Lower lobe of right lung (tissue), 2 donors: ENCODE results near the gene TFB2M. TPM values are rescaled to one million over a fixed set of nuclear protein-coding genes. Genes with fewer than 3 reads are reported as not detected.

ENCODE experiments used
- ATAC-seq, 2 donors: fragments of 200-7000 bp; cut with Tn5 transposase; one replicate each; pipeline ENCODE4 v1.9.1; 2020 to 2022; ENCODE audit warnings: mild to moderate bottlenecking in 2 of 2, moderate library complexity in 2 of 2
- DNase-seq: peaks from one replicate; pipeline ENCODE4 v3.0.0-alpha.2; 2020
- H3K27ac ChIP-seq: fragments of 200-600 bp; one replicate; pipeline ENCODE4 v1.8.0; 2022
- H3K27me3 ChIP-seq: fragments of 200-600 bp; one replicate; pipeline ENCODE4 v1.8.0; 2022; ENCODE audit warnings: low read depth
- H3K36me3 ChIP-seq: fragments of 200-600 bp; one replicate; pipeline ENCODE4 v1.8.0; 2022; ENCODE audit warnings: mild to moderate bottlenecking
- H3K4me1 ChIP-seq: fragments of 200-600 bp; one replicate; pipeline ENCODE4 v1.8.0; 2022
- H3K4me3 ChIP-seq: fragments of 200-600 bp; one replicate; pipeline ENCODE4 v1.8.0; 2022; ENCODE audit warnings: mild to moderate bottlenecking
- H3K9me3 ChIP-seq: fragments of 200-600 bp; one replicate; pipeline ENCODE4 v1.8.0; 2022
- intact Hi-C: fragments of 100-400 bp; cut with DNase I; formaldehyde crosslinking; loops from one replicate; pipeline ENCODE4 v1.11.0; 2022
- total RNA-seq: library from RNA; stranded (reverse); fragmentation: NEBNext Ultra II Directional; extraction: Animal tissue kit (Norgen Biotek cat#: 25700); gene quantifications from one replicate; pipeline ENCODE4 v1.2.1, GENCODE V29; 2021
- TF ChIP-seq, protein P1 (sequence below): fragments of 200-600 bp; IDR thresholded peaks from one replicate; pipeline ENCODE4 v1.8.0; 2022; ENCODE audit warnings: antibody characterized with exemption, mild to moderate bottlenecking
- donor health status: DM: no; HTN: yes; CAD: no; lungs with severe emphysema.

Gene TFB2M
- total RNA-seq, 1 donor from 2014 or later, result 10.2 TPM

DNA sequence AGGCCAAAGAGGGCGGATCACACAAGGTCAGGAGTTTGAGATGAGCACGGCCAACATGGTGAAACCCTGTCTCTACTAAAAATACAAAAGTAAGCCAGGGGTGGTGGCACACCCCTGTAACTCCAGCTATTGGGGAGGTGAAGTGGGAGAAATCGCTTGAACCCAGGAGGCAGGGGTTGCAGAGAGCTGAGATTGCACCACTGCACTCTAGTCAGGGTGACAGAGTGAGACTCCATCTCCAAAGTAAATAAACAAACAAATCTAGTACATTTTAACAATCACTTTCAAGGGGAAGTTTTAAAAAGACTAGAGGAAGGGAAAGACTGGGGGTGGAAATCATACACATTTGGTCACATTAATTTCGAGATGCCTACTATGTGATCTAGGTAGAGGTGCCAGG is 6.8 kb downstream of the TFB2M start:
- no peak for DNase-seq
- TF ChIP-seq, protein P1, sequence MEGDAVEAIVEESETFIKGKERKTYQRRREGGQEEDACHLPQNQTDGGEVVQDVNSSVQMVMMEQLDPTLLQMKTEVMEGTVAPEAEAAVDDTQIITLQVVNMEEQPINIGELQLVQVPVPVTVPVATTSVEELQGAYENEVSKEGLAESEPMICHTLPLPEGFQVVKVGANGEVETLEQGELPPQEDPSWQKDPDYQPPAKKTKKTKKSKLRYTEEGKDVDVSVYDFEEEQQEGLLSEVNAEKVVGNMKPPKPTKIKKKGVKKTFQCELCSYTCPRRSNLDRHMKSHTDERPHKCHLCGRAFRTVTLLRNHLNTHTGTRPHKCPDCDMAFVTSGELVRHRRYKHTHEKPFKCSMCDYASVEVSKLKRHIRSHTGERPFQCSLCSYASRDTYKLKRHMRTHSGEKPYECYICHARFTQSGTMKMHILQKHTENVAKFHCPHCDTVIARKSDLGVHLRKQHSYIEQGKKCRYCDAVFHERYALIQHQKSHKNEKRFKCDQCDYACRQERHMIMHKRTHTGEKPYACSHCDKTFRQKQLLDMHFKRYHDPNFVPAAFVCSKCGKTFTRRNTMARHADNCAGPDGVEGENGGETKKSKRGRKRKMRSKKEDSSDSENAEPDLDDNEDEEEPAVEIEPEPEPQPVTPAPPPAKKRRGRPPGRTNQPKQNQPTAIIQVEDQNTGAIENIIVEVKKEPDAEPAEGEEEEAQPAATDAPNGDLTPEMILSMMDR, result no peak
- H3K27me3 ChIP-seq, result no peaks in the 10 kb centered on the region
- H3K27ac ChIP-seq, result no peak overlapping the region
- H3K36me3 ChIP-seq, result peaks cover 68% of the 10 kb centered on the region
- intact Hi-C loops, result no loop called here
- H3K4me1 ChIP-seq, result peaks cover 5% of the 10 kb centered on the region
- no peaks in the 10 kb centered on the region for H3K9me3 ChIP-seq
- no peak overlapping the region for H3K4me3 ChIP-seq
- ATAC-seq, result no peak

DNA sequence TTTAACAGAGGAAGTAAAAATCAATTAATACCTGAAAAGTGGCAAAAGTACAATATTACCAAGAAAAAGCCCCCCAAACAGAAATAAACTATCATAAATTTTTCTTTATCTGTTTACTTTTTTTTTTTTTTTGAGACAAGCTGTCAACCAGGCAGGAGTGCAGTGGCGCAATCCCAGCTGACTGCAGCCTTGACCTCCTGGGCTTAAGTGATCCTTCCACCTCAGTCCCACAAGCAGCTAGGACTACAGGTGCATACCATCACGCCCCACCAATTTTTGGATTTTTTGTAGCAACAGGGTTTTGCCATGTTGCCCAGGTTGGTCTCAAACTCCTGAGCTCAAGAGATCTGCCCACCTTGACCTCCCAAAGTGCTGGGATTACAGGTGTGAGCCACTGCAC is 8.0 kb downstream of the TFB2M start:
- intact Hi-C loops, result no loop called here
- H3K27ac ChIP-seq, result no peak overlapping the region
- no peaks in the 10 kb centered on the region for H3K27me3 ChIP-seq
- H3K4me3 ChIP-seq, result no peak overlapping the region
- H3K9me3 ChIP-seq, result no peaks in the 10 kb centered on the region
- H3K36me3 ChIP-seq, result peaks cover 70% of the 10 kb centered on the region
- no peaks in the 10 kb centered on the region for H3K4me1 ChIP-seq
- DNase-seq (no peak), ATAC-seq (no peak)
- TF ChIP-seq, protein P1, result no peak

- Histone ChIP-seq H3K27me3 (no peaks in the 10 kb centered on the region), H3K36me3 (peaks cover 86% of the 10 kb centered on the region), H3K4me1 (no peaks in the 10 kb centered on the region), H3K9me3 (no peaks in the 10 kb centered on the region), H3K27ac (no peak overlapping the region), H3K4me3 (no peak overlapping the region)
- intact Hi-C loops, result no loop called here
- ATAC-seq (no peak), DNase-seq (no peak)
- TF ChIP-seq, protein P1, result no peak
Observed at GRCh38 chr1:246554201-246554600, 11.9 kb downstream of the TFB2M start.

- Histone ChIP-seq H3K27me3 (no peaks in the 10 kb centered on the region), H3K4me3 (no peak overlapping the region), H3K9me3 (no peaks in the 10 kb centered on the region), H3K27ac (no peak overlapping the region), H3K4me1 (no peaks in the 10 kb centered on the region), H3K36me3 (peaks cover 100% of the 10 kb centered on the region)
- ATAC-seq (no peak), DNase-seq (no peak)
- intact Hi-C loops, result no loop called here
- TF ChIP-seq, protein P1, result no peak
Observed at GRCh38 chr1:246552110-246552509, 14.0 kb downstream of the TFB2M start.

DNA sequence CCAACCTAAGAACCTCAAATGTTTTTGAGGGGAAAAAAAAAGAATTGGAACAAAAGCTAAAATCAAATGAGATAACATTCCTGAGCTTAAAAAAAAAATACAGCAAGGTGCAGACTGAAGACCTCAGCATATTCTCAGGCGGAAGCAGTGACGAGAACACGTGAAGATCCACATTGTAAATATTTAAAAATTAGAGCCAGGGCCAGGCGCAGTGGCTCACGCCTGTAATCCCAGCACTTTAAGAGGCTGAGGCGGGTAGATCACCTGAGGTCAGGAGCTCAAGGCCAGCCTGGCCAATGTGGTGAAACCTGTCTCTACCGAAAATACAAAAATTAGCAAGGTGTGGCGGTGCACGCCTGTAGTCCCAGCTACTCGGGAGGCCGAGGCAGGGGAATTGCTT is 15.7 kb downstream of the TFB2M start:
- no peak for ATAC-seq
- Histone ChIP-seq H3K4me3 (no peak overlapping the region), H3K27ac (no peak overlapping the region), H3K27me3 (no peaks in the 10 kb centered on the region), H3K36me3 (peaks cover 89% of the 10 kb centered on the region), H3K9me3 (no peaks in the 10 kb centered on the region), H3K4me1 (no peaks in the 10 kb centered on the region)
- TF ChIP-seq, protein P1, result no peak
- DNase-seq, result no peak
- intact Hi-C loops, result no loop called here

DNA sequence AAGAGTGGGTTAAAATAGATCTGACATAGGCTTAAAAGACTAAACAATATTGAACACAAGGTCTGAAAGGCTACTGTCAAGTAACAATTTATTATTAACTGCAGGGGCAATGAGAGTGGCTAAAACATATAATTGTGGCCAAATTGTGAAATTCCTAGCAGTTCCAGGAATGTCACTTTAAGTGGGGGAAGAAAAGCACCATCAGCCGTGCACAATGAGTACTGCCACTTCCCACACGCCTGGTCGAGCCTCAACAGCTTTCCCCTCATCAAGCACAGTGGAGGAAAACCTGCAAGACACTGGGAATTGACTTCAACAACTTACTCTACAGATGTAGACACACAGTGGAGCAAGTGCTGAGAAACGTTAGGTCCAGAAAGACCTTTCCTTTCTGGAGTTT is 16.4 kb downstream of the TFB2M start:
- H3K36me3 ChIP-seq, result peaks cover 89% of the 10 kb centered on the region
- H3K27ac ChIP-seq, result no peak overlapping the region
- ATAC-seq (peak in 1 of 2 donors; percentile 21), DNase-seq (no peak)
- H3K4me3 ChIP-seq, result no peak overlapping the region
- no peaks in the 10 kb centered on the region for H3K27me3 ChIP-seq
- TF ChIP-seq, protein P1, result no peak
- no peaks in the 10 kb centered on the region for H3K4me1 ChIP-seq
- H3K9me3 ChIP-seq, result no peaks in the 10 kb centered on the region
- intact Hi-C loops, result no loop called here
